Aorta (tissue), 5 donors: ENCODE data around the gene WIF1. TPM values are rescaled to one million over a fixed set of nuclear protein-coding genes. Genes with fewer than 3 reads are reported as not detected.

ENCODE experiments used
- ATAC-seq: fragments of 200-7000 bp; cut with Tn5 transposase; one replicate; pipeline ENCODE4 v1.9.1; 2022; ENCODE audit warnings: moderate library complexity; ENCODE audit not compliant: low FRiP score
- DNase-seq, 2 donors: peaks; one replicate each; pipeline ENCODE4 v3.0.0-alpha.2; 2020
- H3K27ac ChIP-seq, 2 donors: one replicate each; pipeline ENCODE4 v1.5.1; 2013; ENCODE audit warnings: low read length in 2 of 2, mild to moderate bottlenecking in 2 of 2, moderate library complexity in 2 of 2, control low read depth in 1 of 2, inconsistent platforms in 1 of 2, low read depth in 1 of 2
- H3K27me3 ChIP-seq, 2 donors: one replicate each; pipeline ENCODE4 v1.6.1; 2013; ENCODE audit warnings: control low read depth in 1 of 2, low read length in 1 of 2, mild to moderate bottlenecking in 1 of 2, moderate library complexity in 1 of 2; ENCODE audit not compliant: insufficient read depth in 2 of 2, control insufficient read depth in 1 of 2
- H3K36me3 ChIP-seq, 2 donors: one replicate each; pipeline ENCODE4 v1.6.1; 2013; ENCODE audit warnings: control low read depth in 1 of 2, low read length in 1 of 2, mild to moderate bottlenecking in 1 of 2; ENCODE audit not compliant: insufficient read depth in 2 of 2, control insufficient read depth in 1 of 2
- H3K4me1 ChIP-seq, 2 donors: one replicate each; pipeline ENCODE4 v1.6.1; 2013; ENCODE audit warnings: low read length in 2 of 2, control low read depth in 1 of 2, mild to moderate bottlenecking in 1 of 2, moderate library complexity in 1 of 2; ENCODE audit not compliant: insufficient read depth in 2 of 2, control insufficient read depth in 1 of 2
- H3K4me3 ChIP-seq, 2 donors: one replicate each; pipeline ENCODE4 v1.5.1; 2013; ENCODE audit warnings: low read length in 2 of 2, control low read depth in 1 of 2, mild to moderate bottlenecking in 1 of 2
- H3K9me3 ChIP-seq: one replicate; pipeline ENCODE4 v1.6.1; 2013; ENCODE audit warnings: mild to moderate bottlenecking, low read length; ENCODE audit not compliant: control insufficient read depth
- WGBS, 2 donors: extraction: QIAGEN DNeasy Blood & Tissue Kit; methylation state at CpG; one replicate each; pipeline ENCODE4 v1.1.7; 2013; 5-methylcytosine and 5-hydroxymethylcytosine counted together
- intact Hi-C, 2 donors: fragments of 100-400 bp; cut with DNase I; formaldehyde crosslinking; loops; one replicate each; pipeline versions ENCODE4 v1.14.2 to v1.15.0; 2022
- polyA plus RNA-seq, 2 donors: library from polyadenylated mRNA; stranded (reverse); fragments of 200-250 nt; gene quantifications; one replicate each; pipeline ENCODE4 v1.2.3, GENCODE V29; 2013
- total RNA-seq, 2 donors: library from RNA; stranded (reverse); fragmentation: NEBNext Ultra II Directional; extraction: Animal tissue kit (Norgen Biotek cat#: 25700); gene quantifications; one replicate each; pipeline ENCODE4 v1.2.1, GENCODE V29; 2021
- donor health status: healthy with polysubstance abuse.
- donor health status: Bipolar disorder and iron deficiency.
- donor health status: DM: no; HTN: no; CAD: no.
- donor health status: DM: no; HTN: no; CAD: no.
- donor health status: DM: yes; HTN: yes; CAD: no.

WIF1 gene
- total and polyA plus RNA-seq, 4 donors: 0.48 TPM; not detected in 3

GRCh38 chr12:65005716-65006115, 115.4 kb downstream of the WIF1 start:
- intact Hi-C loops: no loop called here
- ATAC-seq (no peak), DNase-seq (no peak)
- Histone ChIP-seq H3K4me1 (peaks cover 0 to 2% of the 10 kb centered on the region in 2 donors), H3K4me3 (no peak overlapping the region), H3K9me3 (peaks cover 3% of the 10 kb centered on the region), H3K36me3 (no peaks in the 10 kb centered on the region), H3K27ac (no peak overlapping the region), H3K27me3 (no peaks in the 10 kb centered on the region)
- WGBS, 2 donors: 89 to 96% methylated on average over 2 of the region's 2 CpGs

DNA sequence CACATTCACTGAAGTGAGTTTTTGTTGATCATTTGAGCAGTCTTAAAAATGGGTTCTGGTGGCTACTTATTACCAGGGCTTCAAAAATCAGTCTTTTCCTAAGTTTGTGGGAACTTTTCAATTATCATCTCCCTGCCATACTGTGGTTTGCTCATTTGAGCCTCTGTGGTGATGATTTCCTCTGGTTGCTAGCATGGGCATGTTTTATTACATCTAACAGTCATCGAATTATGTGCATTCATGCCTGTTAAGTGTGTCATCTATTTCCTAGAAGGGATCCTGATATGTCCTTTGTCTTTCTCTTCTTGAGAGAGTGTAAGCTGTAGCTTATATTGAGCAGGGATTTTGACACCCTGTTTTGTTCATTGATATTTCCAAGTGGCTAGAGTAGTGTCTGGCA, 116.8 kb downstream of the WIF1 start:
- Histone ChIP-seq H3K27me3 (no peaks in the 10 kb centered on the region), H3K27ac (no peak overlapping the region), H3K4me3 (no peak overlapping the region), H3K9me3 (peaks cover 3% of the 10 kb centered on the region), H3K4me1 (no peaks in the 10 kb centered on the region), H3K36me3 (no peaks in the 10 kb centered on the region)
- no peak for ATAC-seq
- WGBS, 2 donors: 81% methylated on average over 1 of the region's 1 CpG
- intact Hi-C loops: no loop called here
- no peak for DNase-seq

Other genes with a start within 250 kb of the WIF1 start
- gene LEMD3, start 48.3 kb upstream of the WIF1 start, total RNA-seq: 10 to 100 TPM; 28.6 to 32.0 TPM
- gene LEMD3, start 48.3 kb upstream of the WIF1 start, polyA plus RNA-seq: 10 to 100 TPM in 1 of 2 donors, 1 to 10 TPM in 1; 4.3 to 13.0 TPM
- gene MSRB3, start 157.4 kb upstream of the WIF1 start, total RNA-seq: 100 to 1,000 TPM; 198 to 298 TPM
- gene MSRB3, start 157.4 kb upstream of the WIF1 start, polyA plus RNA-seq: 100 to 1,000 TPM; 119 to 252 TPM